Panc1 (cell line): ENCODE measurements around the gene MAPKAPK5. TPM values are rescaled to one million over a fixed set of nuclear protein-coding genes. Genes with fewer than 3 reads are reported as not detected.

ENCODE experiments used
- ATAC-seq: fragments of 200-7000 bp; cut with Tn5 transposase; 2 replicates; pipeline ENCODE4 v1.9.1; 2020; ENCODE audit warnings: mild to moderate bottlenecking, moderate library complexity
- BruUV-seq: library from RNA; stranded (reverse); fragments of 400-500 nt; replicated peaks from 2 replicates; lab custom pipeline; 2021; lab: Mats Ljungman, UMichigan
- CTCF ChIA-PET: fragments of 300-600 bp; sonication (Branson Sonifier 250); formaldehyde crosslinking; loops from one replicate; lab custom pipeline; 2022; ENCODE audit warnings: antibody characterized with exemption; lab: Charles Lee
- POLR2A ChIA-PET: fragments of 300-600 bp; sonication (Branson Sonifier 250); formaldehyde crosslinking; loops from one replicate; lab custom pipeline; 2022; ENCODE audit warnings: antibody characterized with exemption; lab: Charles Lee
- DNase-seq: peaks from one replicate; pipeline ENCODE4 v3.0.0-alpha.2; 2010; ENCODE audit warnings: low read depth, low spot score
- H3K27ac ChIP-seq: 2 replicates; pipeline ENCODE4 v1.5.1; 2011; ENCODE audit warnings: mild to moderate bottlenecking, low read length, inconsistent platforms
- H3K27me3 ChIP-seq: fragments of 200-500 bp; sonication (Bioruptor generic); 2 replicates; pipeline ENCODE4 v1.6.0; 2014; ENCODE audit warnings: low read length, inconsistent platforms; ENCODE audit not compliant: control insufficient read depth, insufficient read depth
- H3K36me3 ChIP-seq: fragments of 200-500 bp; sonication (Bioruptor generic); 2 replicates; pipeline ENCODE4 v1.5.1; 2014; ENCODE audit warnings: inconsistent platforms, mild to moderate bottlenecking, low read length, moderate library complexity; ENCODE audit not compliant: control insufficient read depth, insufficient read depth
- H3K4me1 ChIP-seq: 2 replicates; pipeline ENCODE4 v1.5.1; 2011; ENCODE audit warnings: inconsistent platforms, mild to moderate bottlenecking, low read length, moderate library complexity; ENCODE audit not compliant: control insufficient read depth, insufficient read depth
- H3K4me3 ChIP-seq, 2 experiments: 2 replicates each; pipeline ENCODE4 v1.5.1; 2011 to 2012; ENCODE audit warnings: low read depth in 2 of 2, low read length in 2 of 2, mild to moderate bottlenecking in 2 of 2, inconsistent platforms in 1 of 2, moderate library complexity in 1 of 2
- H3K9me3 ChIP-seq: fragments of 200-500 bp; sonication (Bioruptor generic); 2 replicates; pipeline ENCODE4 v1.5.1; 2014; ENCODE audit warnings: low read depth, mild to moderate bottlenecking, inconsistent platforms, low read length, moderate library complexity; ENCODE audit not compliant: control insufficient read depth, insufficient read depth
- CTCF ChIP-seq: fragments of 450-650 bp; IDR thresholded peaks from 2 replicates; pipeline ENCODE4 v1.5.1; 2017; ENCODE audit warnings: mild to moderate bottlenecking
- POLR2AphosphoS5 ChIP-seq: IDR thresholded peaks from 2 replicates; pipeline ENCODE4 v1.6.1; 2012; ENCODE audit warnings: mild to moderate bottlenecking, low read depth, low read length, moderate library complexity
- SIN3A ChIP-seq: IDR thresholded peaks from 2 replicates; pipeline ENCODE4 v1.6.1; 2012; ENCODE audit warnings: low read depth, mild to moderate bottlenecking, low read length, moderate library complexity, borderline replicate concordance; ENCODE audit not compliant: insufficient read depth
- TCF7L2 ChIP-seq: IDR thresholded peaks from 2 replicates; pipeline ENCODE4 v1.6.1; 2011; ENCODE audit warnings: mild to moderate bottlenecking, low read depth, low read length, inconsistent platforms
- in situ Hi-C: cut with HindIII; loops from 2 replicates; pipeline ENCODE4 v1.10.0; 2016; ENCODE audit warnings: low sequenced_read_pairs, low pct_unique_long_range_greater_than_20kb
- intact Hi-C: fragments of 100-400 bp; cut with micrococcal nuclease; formaldehyde crosslinking; loops from one replicate; pipeline ENCODE4 v1.10.0; 2022; ENCODE audit not compliant: unreplicated experiment
- total RNA-seq: library from RNA; stranded (reverse); gene quantifications from one replicate; pipeline ENCODE4 v1.2.1, GENCODE V29; 2021; ENCODE audit not compliant: unreplicated experiment
- TF ChIP-seq, protein P1 (sequence below), 2 experiments: IDR thresholded peaks; 2 replicates each; pipeline ENCODE4 v1.6.1; 2011 to 2012; ENCODE audit warnings: low read depth in 2 of 2, control low read depth in 1 of 2, low read length in 1 of 2, mild to moderate bottlenecking in 1 of 2, moderate library complexity in 1 of 2; ENCODE audit not compliant: insufficient read depth in 1 of 2

MAPKAPK5 gene
- total RNA-seq, 1 experiment from 2014 or later = 49.7 TPM

GRCh38 chr12:111840807-111841206 is 1.2 kb upstream of the MAPKAPK5 start:
- BruUV-seq = no TSS peak

DNA sequence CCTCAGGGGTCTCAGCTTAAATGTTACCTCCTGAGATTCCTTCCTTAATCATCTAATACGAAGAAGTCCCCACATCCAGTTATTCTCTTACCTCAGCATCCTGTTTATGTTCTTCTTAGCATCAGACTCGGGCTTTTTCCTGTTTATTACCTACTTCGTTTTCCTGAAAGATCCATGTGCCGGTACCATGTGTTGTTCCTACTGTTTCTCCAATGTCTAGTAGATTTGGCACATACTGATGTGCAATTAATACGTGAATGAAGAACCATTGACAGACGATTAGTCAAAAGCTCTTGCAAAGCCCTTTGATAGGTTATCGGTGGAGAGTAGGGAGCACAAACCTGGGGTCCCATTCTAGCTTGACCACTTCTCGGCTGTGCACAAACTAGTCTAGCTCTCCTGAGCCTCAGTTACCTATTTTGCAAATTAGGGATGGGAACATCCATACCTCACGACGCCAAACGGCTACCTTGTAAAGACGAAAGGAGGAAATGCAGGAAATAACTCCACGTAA is 735 bp upstream of the MAPKAPK5 start:
- CTCF ChIA-PET = no interaction called here
- H3K9me3 ChIP-seq = no peaks in the 10 kb centered on the region
- intact Hi-C loops = no loop called here
- H3K4me1 ChIP-seq = peaks cover 12% of the 10 kb centered on the region; the same call in 1 of the 2 replicates
- H3K27me3 ChIP-seq = no peaks in the 10 kb centered on the region
- peaks cover 3% of the 10 kb centered on the region; the same call in 1 of the 2 replicates for H3K36me3 ChIP-seq
- TF ChIP-seq, protein P1, sequence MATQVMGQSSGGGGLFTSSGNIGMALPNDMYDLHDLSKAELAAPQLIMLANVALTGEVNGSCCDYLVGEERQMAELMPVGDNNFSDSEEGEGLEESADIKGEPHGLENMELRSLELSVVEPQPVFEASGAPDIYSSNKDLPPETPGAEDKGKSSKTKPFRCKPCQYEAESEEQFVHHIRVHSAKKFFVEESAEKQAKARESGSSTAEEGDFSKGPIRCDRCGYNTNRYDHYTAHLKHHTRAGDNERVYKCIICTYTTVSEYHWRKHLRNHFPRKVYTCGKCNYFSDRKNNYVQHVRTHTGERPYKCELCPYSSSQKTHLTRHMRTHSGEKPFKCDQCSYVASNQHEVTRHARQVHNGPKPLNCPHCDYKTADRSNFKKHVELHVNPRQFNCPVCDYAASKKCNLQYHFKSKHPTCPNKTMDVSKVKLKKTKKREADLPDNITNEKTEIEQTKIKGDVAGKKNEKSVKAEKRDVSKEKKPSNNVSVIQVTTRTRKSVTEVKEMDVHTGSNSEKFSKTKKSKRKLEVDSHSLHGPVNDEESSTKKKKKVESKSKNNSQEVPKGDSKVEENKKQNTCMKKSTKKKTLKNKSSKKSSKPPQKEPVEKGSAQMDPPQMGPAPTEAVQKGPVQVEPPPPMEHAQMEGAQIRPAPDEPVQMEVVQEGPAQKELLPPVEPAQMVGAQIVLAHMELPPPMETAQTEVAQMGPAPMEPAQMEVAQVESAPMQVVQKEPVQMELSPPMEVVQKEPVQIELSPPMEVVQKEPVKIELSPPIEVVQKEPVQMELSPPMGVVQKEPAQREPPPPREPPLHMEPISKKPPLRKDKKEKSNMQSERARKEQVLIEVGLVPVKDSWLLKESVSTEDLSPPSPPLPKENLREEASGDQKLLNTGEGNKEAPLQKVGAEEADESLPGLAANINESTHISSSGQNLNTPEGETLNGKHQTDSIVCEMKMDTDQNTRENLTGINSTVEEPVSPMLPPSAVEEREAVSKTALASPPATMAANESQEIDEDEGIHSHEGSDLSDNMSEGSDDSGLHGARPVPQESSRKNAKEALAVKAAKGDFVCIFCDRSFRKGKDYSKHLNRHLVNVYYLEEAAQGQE (IDR thresholded peaks at IDR 0.05; ENCODE audit: insufficient read depth in 1 of 2, low read depth in 2 of 2, low read length in 1 of 2) = no peak
- TF ChIP-seq CTCF (no peak), POLR2AphosphoS5 (no peak), TCF7L2 (no peak), SIN3A (no peak)
- POLR2A ChIA-PET = interaction anchor here (1.0 kb wide), 1 partner anchor 10 kb away, joined by 3 read pairs; no protein-coding TSS in a partner anchor
- peak; percentile 2 for DNase-seq
- peak overlapping the region; percentile 99 for H3K27ac ChIP-seq
- ATAC-seq = no peak; the same call in 1 of the 2 replicates
- peak overlapping the region; percentile 97 to 99 for H3K4me3 ChIP-seq
- BruUV-seq = TSS peak; percentile 97
- in situ Hi-C loops = no loop called here

More at GRCh38 chr12:111840807-111841206, 1.2 kb upstream of the MAPKAPK5 start:
- intact Hi-C loops (no loop called here), in situ Hi-C loops (no loop called here)
- Histone ChIP-seq H3K4me3 (peak overlapping the region; percentile 97 to 99), H3K27ac (peak overlapping the region; percentile 99), H3K4me1 (peaks cover 12% of the 10 kb centered on the region; the same call in 1 of the 2 replicates), H3K9me3 (no peaks in the 10 kb centered on the region), H3K36me3 (peaks cover 3% of the 10 kb centered on the region; the same call in 1 of the 2 replicates), H3K27me3 (no peaks in the 10 kb centered on the region)
- ChIA-PET POLR2A (interaction anchor here (1.0 kb wide), 1 partner anchor 11 kb away, joined by 3 read pairs; no protein-coding TSS in a partner anchor), CTCF (no interaction called here)
- ATAC-seq (no peak), DNase-seq (no peak)
- TF ChIP-seq TCF7L2 (no peak), SIN3A (no peak)
- TF ChIP-seq, protein P1 (IDR thresholded peaks at IDR 0.05; ENCODE audit: insufficient read depth in 1 of 2, low read depth in 2 of 2, low read length in 1 of 2) = no peak
